Activated B cell treated with CpG ODN at 0.5 μM for 24 hours (primary cell): ENCODE results near the gene KTN1. TPM values are rescaled to one million over a fixed set of nuclear protein-coding genes. Genes with fewer than 3 reads are reported as not detected.
A peak's percentile ranks its signal among the peaks of the same experiment; 100 is the strongest.

Experiments used
- ATAC-seq: fragments of 200-7000 bp; cut with Tn5 transposase; one replicate; pipeline ENCODE4 v1.10.0; 2021; ENCODE audit warnings: low read depth, mild to moderate bottlenecking, moderate library complexity
- CTCF ChIA-PET: fragments of 350-600 bp; sonication (Branson Sonifier 250); formaldehyde crosslinking; loops from one replicate; lab custom pipeline; 2021; ENCODE audit warnings: antibody characterized with exemption; lab: Charles Lee
- POLR2A ChIA-PET: fragments of 350-600 bp; sonication (Branson Sonifier 250); formaldehyde crosslinking; loops from one replicate; lab custom pipeline; 2021; ENCODE audit warnings: antibody characterized with exemption; lab: Charles Lee
- DNase-seq: peaks from one replicate; pipeline ENCODE4 v3.0.0; 2022
- H3K27ac Mint-ChIP-seq: one replicate; pipeline ENCODE4 v1.8.0; 2020; ENCODE audit warnings: mixed read lengths
- H3K27me3 Mint-ChIP-seq: one replicate; pipeline ENCODE4 v1.8.0; 2021; ENCODE audit warnings: mixed read lengths
- H3K36me3 Mint-ChIP-seq: one replicate; pipeline ENCODE4 v1.8.0; 2021; ENCODE audit warnings: low read depth, mixed read lengths
- H3K4me1 Mint-ChIP-seq: one replicate; pipeline ENCODE4 v1.8.0; 2021; ENCODE audit warnings: mixed read lengths
- H3K4me3 Mint-ChIP-seq: one replicate; pipeline ENCODE4 v1.8.0; 2020; ENCODE audit warnings: mild to moderate bottlenecking, mixed read lengths
- H3K9me3 Mint-ChIP-seq: one replicate; pipeline ENCODE4 v1.8.0; 2020; ENCODE audit warnings: mixed read lengths
- intact Hi-C: fragments of 100-400 bp; cut with micrococcal nuclease; formaldehyde crosslinking; loops from one replicate; pipeline ENCODE4 v1.15.1; 2024
- total RNA-seq: library from RNA; stranded (reverse); gene quantifications from 2 replicates; pipeline ENCODE4 v1.2.3, GENCODE V29; 2022
- TF ChIP-seq, protein P1 (sequence below): fragments of 200-600 bp; IDR thresholded peaks from one replicate; pipeline ENCODE4 v1.8.0; 2022; ENCODE audit warnings: antibody characterized with exemption, mild to moderate bottlenecking

The KTN1 gene
- total RNA-seq, 1 donor from 2014 or later: 116 TPM

DNA sequence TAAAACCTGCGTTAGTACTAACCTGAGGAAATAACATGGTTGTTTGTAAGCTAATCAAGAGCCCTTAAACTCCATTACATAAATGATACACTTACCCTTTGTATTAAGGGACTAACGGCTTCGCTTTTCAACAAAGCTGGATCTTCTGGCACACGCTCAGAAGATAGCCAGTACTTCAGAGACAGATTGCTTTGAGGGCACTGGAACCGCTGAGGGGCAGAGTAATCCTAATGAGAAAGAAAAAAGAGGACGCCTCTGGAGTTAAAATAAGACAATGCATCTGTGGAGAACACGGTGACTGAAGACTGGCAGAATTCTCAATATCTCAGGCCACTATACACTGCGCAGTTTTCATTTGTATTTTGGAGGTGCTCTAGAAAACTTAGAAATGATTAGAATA, 1.5 kb upstream of the KTN1 start:
- POLR2A ChIA-PET: no interaction called here
- intact Hi-C loops: no loop called here
- H3K27ac Mint-ChIP-seq: no peak overlapping the region

DNA sequence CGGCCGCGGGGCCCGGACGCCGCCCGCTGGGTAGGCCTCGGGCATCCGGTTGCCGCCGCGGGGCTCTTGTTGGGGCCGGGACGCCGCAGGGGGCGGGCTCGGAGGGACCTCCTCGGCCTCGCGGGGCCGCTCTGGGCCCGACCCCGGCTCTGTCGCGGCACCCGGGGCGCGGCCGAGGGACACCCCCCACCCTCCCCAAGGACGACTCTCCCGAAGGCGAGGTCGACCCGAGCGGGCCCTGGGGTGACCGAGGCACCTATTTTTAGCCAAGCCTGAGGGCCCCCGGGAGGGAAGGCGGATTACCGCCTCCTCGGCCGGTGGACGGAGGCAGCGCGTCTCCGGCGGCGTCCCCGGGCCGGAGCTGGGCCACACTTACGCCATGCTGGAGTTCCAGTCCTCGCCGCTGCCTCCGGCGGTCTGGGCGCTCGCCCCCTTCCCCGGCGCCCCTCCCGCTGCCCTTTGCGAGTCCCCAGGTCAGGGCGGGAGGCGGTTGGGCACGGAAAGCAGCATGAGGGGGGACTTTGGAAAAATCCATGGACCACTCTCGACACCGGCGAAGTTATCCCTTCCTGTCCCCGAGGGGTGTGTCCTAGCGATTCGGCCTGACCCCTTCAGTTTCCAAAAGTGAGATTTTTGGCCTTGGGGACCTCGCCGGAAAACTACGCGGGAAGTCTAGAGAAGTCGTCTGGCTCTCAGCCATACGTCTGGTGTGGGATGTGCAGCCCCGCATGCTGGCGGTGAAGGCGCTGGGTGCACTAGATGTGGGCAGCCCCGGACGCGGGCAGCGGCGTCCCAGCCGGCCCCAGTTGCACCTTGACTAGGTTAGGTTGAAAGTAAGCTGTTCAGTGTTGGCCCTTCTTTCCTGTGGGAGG, 699 bp downstream of the KTN1 start:
- Mint-ChIP-seq H3K36me3 (peaks cover 4% of the 10 kb centered on the region), H3K9me3 (no peaks in the 10 kb centered on the region), H3K27ac (peak overlapping the region; percentile 82), H3K4me3 (peak overlapping the region; percentile 88), H3K27me3 (no peaks in the 10 kb centered on the region), H3K4me1 (peaks cover 39% of the 10 kb centered on the region)
- DNase-seq (peak; percentile 67), ATAC-seq (peak; percentile 51)
- ChIA-PET CTCF (interaction anchor here (1.5 kb wide), 1 partner anchor 134 kb away, joined by 4 read pairs; no protein-coding TSS in a partner anchor), POLR2A (interaction anchor here (1.0 to 1.6 kb wide), 3 partner anchors 9 to 999 kb away, joined by 4 to 7 read pairs (median 5); partner anchors contain the start of genes PELI2 and TMEM260)
- TF ChIP-seq, protein P1, sequence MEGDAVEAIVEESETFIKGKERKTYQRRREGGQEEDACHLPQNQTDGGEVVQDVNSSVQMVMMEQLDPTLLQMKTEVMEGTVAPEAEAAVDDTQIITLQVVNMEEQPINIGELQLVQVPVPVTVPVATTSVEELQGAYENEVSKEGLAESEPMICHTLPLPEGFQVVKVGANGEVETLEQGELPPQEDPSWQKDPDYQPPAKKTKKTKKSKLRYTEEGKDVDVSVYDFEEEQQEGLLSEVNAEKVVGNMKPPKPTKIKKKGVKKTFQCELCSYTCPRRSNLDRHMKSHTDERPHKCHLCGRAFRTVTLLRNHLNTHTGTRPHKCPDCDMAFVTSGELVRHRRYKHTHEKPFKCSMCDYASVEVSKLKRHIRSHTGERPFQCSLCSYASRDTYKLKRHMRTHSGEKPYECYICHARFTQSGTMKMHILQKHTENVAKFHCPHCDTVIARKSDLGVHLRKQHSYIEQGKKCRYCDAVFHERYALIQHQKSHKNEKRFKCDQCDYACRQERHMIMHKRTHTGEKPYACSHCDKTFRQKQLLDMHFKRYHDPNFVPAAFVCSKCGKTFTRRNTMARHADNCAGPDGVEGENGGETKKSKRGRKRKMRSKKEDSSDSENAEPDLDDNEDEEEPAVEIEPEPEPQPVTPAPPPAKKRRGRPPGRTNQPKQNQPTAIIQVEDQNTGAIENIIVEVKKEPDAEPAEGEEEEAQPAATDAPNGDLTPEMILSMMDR: no peak
- intact Hi-C loops: loop anchor here (1.0 to 10.0 kb wide), 7 partner anchors 37 to 1812 kb away; partner anchors contain the start of genes AP5M1, EXOC5, FBXO34 and NAA30

More for the DNA sequence above, 1.5 kb upstream of the KTN1 start:
- Mint-ChIP-seq H3K4me1 (peaks cover 33% of the 10 kb centered on the region), H3K36me3 (peaks cover 4% of the 10 kb centered on the region), H3K27me3 (no peaks in the 10 kb centered on the region), H3K4me3 (peak overlapping the region; percentile 96), H3K9me3 (no peaks in the 10 kb centered on the region)
- no peak for DNase-seq
- TF ChIP-seq, protein P1: no peak
- CTCF ChIA-PET: no interaction called here
- ATAC-seq: no peak

GRCh38 chr14:55581342-55581771, 1.4 kb downstream of the KTN1 start:
- TF ChIP-seq, protein P1: no peak
- POLR2A ChIA-PET: interaction anchor here (0.6 to 1.6 kb wide), 4 partner anchors 10 to 998 kb away, joined by 3 to 7 read pairs (median 4); partner anchors contain the start of genes PELI2 and TMEM260
- intact Hi-C loops: loop anchor here (2.0 to 10.0 kb wide), 5 partner anchors 36 to 1811 kb away; partner anchors contain the start of genes FBXO34, NAA30 and TMEM260
- peak overlapping the region; percentile 82 for H3K27ac Mint-ChIP-seq
- H3K4me3 Mint-ChIP-seq: peak overlapping the region; percentile 88
- peaks cover 45% of the 10 kb centered on the region for H3K4me1 Mint-ChIP-seq
- no peaks in the 10 kb centered on the region for H3K9me3 Mint-ChIP-seq
- CTCF ChIA-PET: interaction anchor here (1.5 kb wide), 1 partner anchor 135 kb away, joined by 4 read pairs; no protein-coding TSS in a partner anchor
- H3K36me3 Mint-ChIP-seq: peaks cover 4% of the 10 kb centered on the region
- no peaks in the 10 kb centered on the region for H3K27me3 Mint-ChIP-seq
- DNase-seq: no peak
- ATAC-seq: no peak

DNA sequence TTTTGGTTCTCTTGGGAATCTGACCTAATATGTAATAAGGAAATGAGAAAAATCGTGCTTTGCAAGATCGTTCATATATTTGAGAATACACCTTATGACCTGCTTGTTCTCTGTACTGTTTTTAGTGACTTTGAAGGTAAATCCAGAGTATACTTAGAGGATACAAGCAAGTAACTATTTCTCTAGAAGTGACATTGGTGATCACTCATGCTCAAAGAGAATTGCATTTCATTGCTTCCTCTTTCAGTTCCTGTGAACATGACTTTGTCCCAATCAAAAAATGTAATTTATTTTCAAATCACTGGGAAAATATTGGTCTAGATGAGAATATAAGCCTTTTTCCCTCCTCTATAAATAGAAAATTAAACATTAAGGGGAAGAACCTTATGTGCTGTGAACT, 2.7 kb downstream of the KTN1 start:
- peaks cover 58% of the 10 kb centered on the region for H3K4me1 Mint-ChIP-seq
- ChIA-PET POLR2A (no interaction called here), CTCF (no interaction called here)
- H3K27ac Mint-ChIP-seq: peak overlapping the region; percentile 65
- intact Hi-C loops: loop anchor here (5.0 to 10.0 kb wide), 4 partner anchors 35 to 1810 kb away; partner anchors contain the start of genes NAA30 and TMEM260
- peaks cover 4% of the 10 kb centered on the region for H3K36me3 Mint-ChIP-seq
- peak; percentile 11 for ATAC-seq
- H3K27me3 Mint-ChIP-seq: no peaks in the 10 kb centered on the region
- TF ChIP-seq, protein P1: no peak
- H3K4me3 Mint-ChIP-seq: peak overlapping the region; percentile 75
- DNase-seq: no peak
- no peaks in the 10 kb centered on the region for H3K9me3 Mint-ChIP-seq
